Measurements from ENCODE around the gene GLDN.

DNA sequence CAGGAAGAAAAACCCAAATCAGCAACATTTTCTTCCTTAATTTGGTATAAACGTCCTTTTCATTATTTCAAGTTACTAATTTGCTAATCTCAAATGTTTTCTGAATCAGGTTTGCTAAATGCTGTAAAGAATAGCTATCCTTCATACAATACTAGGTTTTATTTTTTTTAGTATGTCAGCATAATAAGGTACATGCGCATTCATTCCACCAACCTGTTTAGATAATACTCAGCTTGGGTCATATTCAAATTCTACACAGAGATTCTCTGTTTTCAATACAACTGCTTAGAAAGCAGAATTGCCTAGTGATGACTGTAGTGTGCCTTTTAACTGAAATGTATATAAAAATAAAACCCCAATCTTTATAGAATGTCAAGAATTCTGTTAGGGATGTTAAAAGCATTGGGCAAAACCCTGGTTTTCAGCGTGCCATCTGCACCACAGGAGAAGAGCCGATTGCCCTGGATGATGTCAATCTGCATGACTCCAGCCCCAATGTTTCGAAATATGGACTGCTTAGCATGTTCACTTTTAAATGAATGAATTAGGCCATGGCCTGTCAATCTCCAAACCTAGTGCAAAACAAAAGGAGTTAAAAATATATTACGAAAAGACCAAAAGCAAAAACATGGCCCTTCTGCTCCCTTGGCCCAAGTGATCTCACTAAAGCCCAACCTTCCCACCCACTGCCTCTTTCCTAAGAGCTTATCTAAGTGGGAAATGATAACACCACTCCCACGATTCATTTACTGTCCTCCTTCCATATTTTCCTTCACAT lies 107.4 kb downstream of the GLDN start:
- TF ChIP-seq ZFP3 (tag by site-specific recombination; IDR thresholded peaks at IDR 0.05; ENCODE audit: low read depth) (no peak), ZBTB1 (tag by site-specific recombination; IDR thresholded peaks at IDR 0.05) (no peak), ZNF184 (tag by site-specific recombination; IDR thresholded peaks at IDR 0.05) (no peak), YY1 (tag by site-specific recombination; IDR thresholded peaks at IDR 0.05) (no peak)
